GM23248 (cell line): ENCODE measurements around the gene ZNF880. TPM values are rescaled to one million over a fixed set of nuclear protein-coding genes. Genes with fewer than 3 reads are reported as not detected.

Experiments
- DNase-seq: peaks from one replicate; pipeline ENCODE4 v3.0.0-alpha.2; 2015
- H2AFZ ChIP-seq: fragments of 200-600 bp; sonication (generic); 2 replicates; pipeline ENCODE4 v1.6.1; 2016; ENCODE audit warnings: antibody characterized with exemption
- H3F3A ChIP-seq: fragments of 200-600 bp; sonication (generic); 2 replicates; pipeline ENCODE4 v1.6.1; 2016; ENCODE audit warnings: mild to moderate bottlenecking, antibody characterized with exemption, mixed run types; ENCODE audit not compliant: insufficient read depth
- H3K27ac ChIP-seq: fragments of 200-600 bp; sonication (generic); 2 replicates; pipeline ENCODE4 v1.5.1; 2016; ENCODE audit warnings: mild to moderate bottlenecking
- H3K27me3 ChIP-seq: fragments of 200-600 bp; sonication (generic); replicated peaks from 2 replicates; pipeline ENCODE4 v1.6.1; 2016; ENCODE audit warnings: mild to moderate bottlenecking; ENCODE audit not compliant: insufficient read depth
- H3K36me3 ChIP-seq: fragments of 200-600 bp; sonication (generic); 2 replicates; pipeline ENCODE4 v1.6.1; 2016; ENCODE audit warnings: low read depth, mild to moderate bottlenecking
- H3K4me1 ChIP-seq: fragments of 200-600 bp; sonication (generic); 2 replicates; pipeline ENCODE4 v1.6.1; 2016; ENCODE audit warnings: mild to moderate bottlenecking; ENCODE audit not compliant: insufficient read depth
- H3K4me2 ChIP-seq: fragments of 200-600 bp; sonication (generic); one replicate; pipeline ENCODE4 v1.6.1; 2016; ENCODE audit warnings: mild to moderate bottlenecking; ENCODE audit not compliant: unreplicated experiment
- H3K4me3 ChIP-seq: fragments of 200-600 bp; sonication (generic); 2 replicates; pipeline ENCODE4 v1.5.1; 2016; ENCODE audit warnings: mild to moderate bottlenecking
- H3K79me2 ChIP-seq: fragments of 200-600 bp; sonication (generic); 2 replicates; pipeline ENCODE4 v1.6.1; 2016; ENCODE audit warnings: mild to moderate bottlenecking; ENCODE audit not compliant: insufficient read depth
- H3K9ac ChIP-seq: fragments of 200-600 bp; sonication (generic); 2 replicates; pipeline ENCODE4 v1.6.1; 2016; ENCODE audit warnings: mild to moderate bottlenecking
- H3K9me2 ChIP-seq: fragments of 200-600 bp; sonication (generic); 2 replicates; pipeline ENCODE4 v1.6.1; 2016; ENCODE audit warnings: mixed run types, mild to moderate bottlenecking, moderate library complexity; ENCODE audit not compliant: insufficient read depth
- H3K9me3 ChIP-seq: fragments of 200-600 bp; sonication (generic); one replicate; pipeline ENCODE4 v1.6.1; 2017; ENCODE audit warnings: low read depth
- H4K20me1 ChIP-seq: fragments of 200-600 bp; sonication (generic); 2 replicates; pipeline ENCODE4 v1.6.0; 2016; ENCODE audit not compliant: insufficient read depth
- EZH2 ChIP-seq: fragments of 200-600 bp; sonication (generic); IDR thresholded peaks from 2 replicates; pipeline ENCODE4 v1.6.1; 2018; ENCODE audit warnings: antibody characterized with exemption, mild to moderate bottlenecking; ENCODE audit not compliant: insufficient read depth, poor library complexity, severe bottlenecking
- EZH2phosphoT487 ChIP-seq: fragments of 200-600 bp; sonication (generic); IDR thresholded peaks from 2 replicates; pipeline ENCODE4 v1.6.1; 2018; ENCODE audit warnings: antibody characterized with exemption, moderate library complexity, mild to moderate bottlenecking, low read depth; ENCODE audit not compliant: insufficient read depth
- WGBS, 2 experiments: methylation state at CpG; one replicate each; pipeline ENCODE4 v1.1.6; 2015 to 2017; ENCODE audit warnings: low lambda C conversion rate in 2 of 2, low coverage in 1 of 2; ENCODE audit errors: missing lambda C conversion rate in 2 of 2; 5-methylcytosine and 5-hydroxymethylcytosine counted together
- in situ Hi-C: fragments of 300-500 bp; cut with MboI; formaldehyde crosslinking; loops from 2 replicates; pipeline ENCODE4 v1.15.0; 2020
- polyA plus RNA-seq: library from polyadenylated mRNA; unstranded; fragments of >200 nt; fragmentation: Nextera tagmentation; extraction: Ambion mirVana; gene quantifications from 2 replicates; pipeline ENCODE4 v1.2.1, GENCODE V29; 2016
- total RNA-seq: library from RNA; depleted of rRNA; stranded (reverse); fragments of >200 nt; shearing (Covaris generic); gene quantifications from 2 replicates; pipeline ENCODE4 v1.2.3, GENCODE V29; 2014

The ZNF880 gene
- total and polyA plus RNA-seq, 2 experiments from 2014 or later: 22.0 to 30.7 TPM

DNA sequence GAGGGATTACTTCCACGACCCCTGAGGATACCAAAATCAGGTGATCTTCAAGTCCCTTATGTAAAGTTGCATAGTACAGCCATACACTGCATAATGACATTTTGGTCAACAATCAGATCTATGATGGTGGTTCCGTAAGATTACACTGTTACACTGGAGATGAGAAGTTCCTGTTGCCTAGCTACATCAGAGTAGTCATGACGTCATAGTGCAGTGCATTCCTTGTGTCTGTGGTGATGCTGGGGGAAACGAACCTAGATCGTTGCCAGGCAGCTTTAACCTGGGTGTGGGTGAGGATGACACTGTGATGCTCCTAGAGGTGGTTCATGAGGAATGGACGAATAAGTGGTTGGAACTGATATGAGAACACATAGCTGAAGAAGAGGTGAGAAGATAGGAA, 24.6 kb upstream of the ZNF880 start:
- H3K27me3 ChIP-seq: no peaks in the 10 kb centered on the region
- H2AFZ ChIP-seq: no peak overlapping the region
- H3K4me1 ChIP-seq: no peaks in the 10 kb centered on the region
- no peaks in the 10 kb centered on the region for H3K9me2 ChIP-seq
- WGBS, 2 experiments: 76 to 78% methylated on average over 6 of the region's 6 CpGs
- DNase-seq: peak; percentile 15
- H3K4me3 ChIP-seq: no peak overlapping the region
- TF ChIP-seq EZH2phosphoT487 (no peak), EZH2 (no peak)
- no peaks in the 10 kb centered on the region for H3F3A ChIP-seq
- H4K20me1 ChIP-seq: no peaks in the 10 kb centered on the region
- no peaks in the 10 kb centered on the region for H3K9me3 ChIP-seq
- in situ Hi-C loops: no loop called here
- H3K4me2 ChIP-seq: no peak overlapping the region
- no peak overlapping the region for H3K9ac ChIP-seq
- H3K79me2 ChIP-seq: no peaks in the 10 kb centered on the region
- H3K27ac ChIP-seq: no peak overlapping the region
- peaks cover 13% of the 10 kb centered on the region; the same call in 1 of the 2 replicates for H3K36me3 ChIP-seq

DNA sequence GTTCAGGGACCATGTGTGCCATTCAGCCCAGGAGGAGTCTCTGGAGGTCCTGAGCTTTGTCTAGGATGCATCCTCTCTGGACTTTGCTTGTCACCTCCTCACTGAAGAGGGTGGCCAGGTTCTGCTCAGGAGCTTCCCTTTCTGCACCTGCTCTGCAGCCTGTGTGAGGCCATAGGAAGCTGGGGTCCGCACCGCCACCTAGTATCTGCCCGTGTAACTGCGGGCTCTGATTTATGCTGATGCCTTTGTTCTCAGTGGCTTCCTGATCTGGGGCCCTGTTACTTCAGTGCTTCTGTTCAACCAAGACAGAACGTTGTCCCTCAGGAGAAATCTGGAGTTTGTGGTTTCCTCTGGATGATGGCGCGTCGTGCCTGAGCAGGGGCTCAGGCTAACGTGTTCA, 18.2 kb upstream of the ZNF880 start:
- Histone ChIP-seq H3K4me1 (no peaks in the 10 kb centered on the region), H2AFZ (no peak overlapping the region), H3K9me2 (no peaks in the 10 kb centered on the region), H3K36me3 (peaks cover 27% of the 10 kb centered on the region; the same call in 1 of the 2 replicates), H3K79me2 (no peaks in the 10 kb centered on the region), H3K27ac (no peak overlapping the region), H3K9ac (no peak overlapping the region), H4K20me1 (no peaks in the 10 kb centered on the region), H3K4me2 (no peak overlapping the region), H3K27me3 (no peaks in the 10 kb centered on the region), H3F3A (no peaks in the 10 kb centered on the region), H3K9me3 (no peaks in the 10 kb centered on the region), H3K4me3 (no peak overlapping the region)
- TF ChIP-seq EZH2phosphoT487 (no peak), EZH2 (no peak)
- in situ Hi-C loops: no loop called here
- 79 to 80% methylated on average over 9 of the region's 9 CpGs for WGBS, 2 experiments
- DNase-seq: no peak

DNA sequence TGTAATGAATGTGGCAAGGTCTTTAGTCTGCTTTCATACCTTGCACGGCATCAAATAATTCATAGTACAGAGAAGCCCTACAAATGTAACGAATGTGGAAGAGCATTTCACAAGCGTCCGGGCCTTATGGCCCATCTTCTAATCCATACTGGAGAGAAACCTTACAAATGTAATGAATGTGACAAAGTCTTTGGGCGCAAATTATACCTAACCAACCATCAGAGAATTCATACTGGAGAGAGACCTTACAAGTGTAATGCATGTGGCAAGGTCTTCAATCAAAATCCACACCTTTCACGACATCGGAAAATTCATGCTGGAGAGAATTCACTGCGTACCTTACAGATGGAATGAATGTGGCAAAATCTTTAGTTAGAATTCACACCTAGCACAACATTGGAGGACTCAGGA, 3.3 kb upstream of the ZNF880 start:
- Histone ChIP-seq H3K36me3 (peaks cover 35% of the 10 kb centered on the region), H3K9me3 (peaks cover 9% of the 10 kb centered on the region), H3K27me3 (no peaks in the 10 kb centered on the region), H3K27ac (no peak overlapping the region), H3K4me2 (no peak overlapping the region), H3K4me3 (no peak overlapping the region), H4K20me1 (no peaks in the 10 kb centered on the region), H2AFZ (no peak overlapping the region), H3K9ac (no peak overlapping the region), H3F3A (peaks cover 10% of the 10 kb centered on the region), H3K79me2 (peaks cover 11% of the 10 kb centered on the region), H3K4me1 (no peaks in the 10 kb centered on the region), H3K9me2 (no peaks in the 10 kb centered on the region)
- no peak for DNase-seq
- TF ChIP-seq EZH2phosphoT487 (no peak), EZH2 (no peak)
- 90 to 93% methylated on average over 8 of the region's 8 CpGs for WGBS, 2 experiments
- in situ Hi-C loops: no loop called here

DNA sequence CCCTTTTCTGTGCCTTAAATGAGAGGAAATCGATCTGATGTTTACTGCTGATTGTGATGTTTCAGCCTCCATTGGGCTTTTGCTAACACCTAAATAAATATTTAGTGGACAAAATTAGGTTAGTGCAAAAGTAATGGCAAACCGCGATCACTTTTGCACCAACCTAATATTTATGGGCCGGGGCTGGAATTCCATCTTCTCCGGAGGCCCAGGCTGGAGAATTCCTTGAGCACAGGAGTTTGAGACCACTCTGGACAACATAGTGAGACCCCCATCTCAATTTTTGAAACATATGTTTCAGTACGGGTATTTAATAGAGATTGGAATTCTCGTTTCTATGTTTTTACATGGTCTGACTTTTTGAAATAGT, 603 bp downstream of the ZNF880 start:
- peak overlapping the region; percentile 100 for H3K27ac ChIP-seq
- H4K20me1 ChIP-seq: no peaks in the 10 kb centered on the region
- peak overlapping the region; percentile 93 for H3K4me3 ChIP-seq
- H3K9me2 ChIP-seq: no peaks in the 10 kb centered on the region
- 18 to 19% methylated on average over 7 of the region's 7 CpGs for WGBS, 2 experiments
- H3K4me2 ChIP-seq: peak overlapping the region; percentile 78
- DNase-seq: no peak
- peaks cover 9% of the 10 kb centered on the region for H3K9me3 ChIP-seq
- peak overlapping the region; percentile 99 for H3K9ac ChIP-seq
- peaks cover 26% of the 10 kb centered on the region for H3K79me2 ChIP-seq
- no peaks in the 10 kb centered on the region for H3K4me1 ChIP-seq
- H3K36me3 ChIP-seq: peaks cover 40% of the 10 kb centered on the region
- in situ Hi-C loops: no loop called here
- H2AFZ ChIP-seq: peak overlapping the region; percentile 87
- TF ChIP-seq EZH2 (no peak), EZH2phosphoT487 (no peak)
- peaks cover 10% of the 10 kb centered on the region for H3F3A ChIP-seq
- no peaks in the 10 kb centered on the region for H3K27me3 ChIP-seq

DNA sequence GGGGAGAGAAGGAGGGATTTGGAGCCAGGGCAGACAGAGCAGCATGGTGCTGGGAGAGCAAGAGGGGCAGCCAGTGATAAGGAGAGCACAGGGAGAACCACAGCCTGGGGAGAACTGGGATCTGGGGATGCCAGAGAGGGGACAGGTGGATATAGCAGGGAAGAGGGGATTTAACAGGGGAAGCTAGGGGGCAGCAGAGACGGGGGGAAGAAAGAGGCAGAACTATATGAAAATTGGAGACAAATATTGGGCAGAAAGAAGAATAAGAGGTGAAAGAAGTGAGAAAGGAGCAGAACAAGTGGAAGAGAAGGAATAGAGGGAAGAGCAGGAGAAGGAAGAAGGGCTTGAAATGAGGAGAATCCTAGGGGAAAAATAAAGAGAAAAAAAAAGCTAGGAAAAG, 21.4 kb downstream of the ZNF880 start:
- no peak overlapping the region for H3K4me2 ChIP-seq
- H3F3A ChIP-seq: no peaks in the 10 kb centered on the region
- H3K9ac ChIP-seq: no peak overlapping the region
- in situ Hi-C loops: no loop called here
- TF ChIP-seq EZH2phosphoT487: no peak
- no peak for TF ChIP-seq EZH2
- H3K9me3 ChIP-seq: no peaks in the 10 kb centered on the region
- H3K79me2 ChIP-seq: peaks cover 13% of the 10 kb centered on the region
- H3K9me2 ChIP-seq: no peaks in the 10 kb centered on the region
- H4K20me1 ChIP-seq: no peaks in the 10 kb centered on the region
- no peak overlapping the region for H3K4me3 ChIP-seq
- no peak for DNase-seq
- WGBS, 2 experiments: 73% methylated on average over 1 of the region's 1 CpG; no CpG with 5 or more reads in 1 of the 2 experiments
- H2AFZ ChIP-seq: no peak overlapping the region
- no peaks in the 10 kb centered on the region for H3K27me3 ChIP-seq
- no peak overlapping the region for H3K27ac ChIP-seq
- peaks cover 17% of the 10 kb centered on the region; the same call in 1 of the 2 replicates for H3K36me3 ChIP-seq
- no peaks in the 10 kb centered on the region for H3K4me1 ChIP-seq
